Testis (tissue), 3 donors: ENCODE measurements around the gene TMPO. TPM values are rescaled to one million over a fixed set of nuclear protein-coding genes. Genes with fewer than 3 reads are reported as not detected.
"Not testable (repeated sequence)": the region's sequence is repeated elsewhere in the genome, so short reads cannot be mapped to it uniquely, and the experiment has no call there.

Experiments
- DNase-seq: peaks from one replicate; pipeline ENCODE4 v3.0.0-alpha.2; 2019
- H3K27ac ChIP-seq, 2 donors: fragments of 200-600 bp; sonication (generic); one replicate each; pipeline ENCODE4 v1.5.1; 2019
- H3K27me3 ChIP-seq: fragments of 200-600 bp; sonication (generic); one replicate; pipeline ENCODE4 v1.5.1; 2019
- H3K36me3 ChIP-seq: fragments of 200-600 bp; sonication (generic); one replicate; pipeline ENCODE4 v1.5.1; 2017; ENCODE audit warnings: low read depth; ENCODE audit errors: missing control alignments
- H3K4me1 ChIP-seq: fragments of 200-600 bp; sonication (generic); one replicate; pipeline ENCODE4 v1.5.1; 2019
- H3K4me3 ChIP-seq, 2 donors: fragments of 200-600 bp; sonication (generic); one replicate each; pipeline ENCODE4 v1.5.1; 2017 to 2019
- H3K9me3 ChIP-seq: fragments of 200-600 bp; sonication (generic); one replicate; pipeline ENCODE4 v1.5.1; 2017
- POLR2A ChIP-seq: fragments of 450-650 bp; IDR thresholded peaks from one replicate; pipeline ENCODE4 v1.6.1; 2017; ENCODE audit warnings: antibody characterized with exemption, mild to moderate bottlenecking, moderate library complexity
- WGBS, 2 donors: methylation state at CpG; one replicate each; pipeline ENCODE4 v1.1.5; 2018; 5-methylcytosine and 5-hydroxymethylcytosine counted together
- intact Hi-C: fragments of 100-400 bp; cut with DNase I; formaldehyde crosslinking; loops from one replicate; pipeline ENCODE4 v1.15.1; 2023; ENCODE audit warnings: low total_unique reads
- polyA plus RNA-seq: library from polyadenylated mRNA; stranded (reverse); fragments of 350-450 nt; fragmentation: Illumina TruSeq; extraction: RNeasy Lipid Tissue Mini Kit (QIAGEN cat#74804); gene quantifications from one replicate; pipeline ENCODE4 v1.2.3, GENCODE V29; 2014; ENCODE audit warnings: low read depth, low replicate concordance; ENCODE audit not compliant: insufficient read depth
- small RNA-seq, 2 donors: library from RNA; depleted of rRNA; stranded (forward); fragments of <200 nt; gene quantifications; one replicate each; pipeline ENCODE3, GENCODE V24; 2016
- total RNA-seq, 2 donors: library from RNA; depleted of rRNA; stranded (reverse); fragments of >200 nt; gene quantifications; one replicate each; pipeline ENCODE4 v1.2.3, GENCODE V29; 2016
- TF ChIP-seq, protein P1 (sequence below), 3 experiments: fragments of 450-650 bp in 2 of 3; fragments of 200-600 bp in 1 of 3; sonication (generic) in 1 of 3; IDR thresholded peaks; one replicate each; pipeline ENCODE4 v1.5.1; 2016 to 2019; ENCODE audit warnings: antibody characterized with exemption in 3 of 3, mild to moderate bottlenecking in 2 of 3, moderate library complexity in 1 of 3

TMPO gene
- total and polyA plus RNA-seq, 3 donors from 2014 or later: 61.3 to 77.1 (median 76.5) TPM

DNA sequence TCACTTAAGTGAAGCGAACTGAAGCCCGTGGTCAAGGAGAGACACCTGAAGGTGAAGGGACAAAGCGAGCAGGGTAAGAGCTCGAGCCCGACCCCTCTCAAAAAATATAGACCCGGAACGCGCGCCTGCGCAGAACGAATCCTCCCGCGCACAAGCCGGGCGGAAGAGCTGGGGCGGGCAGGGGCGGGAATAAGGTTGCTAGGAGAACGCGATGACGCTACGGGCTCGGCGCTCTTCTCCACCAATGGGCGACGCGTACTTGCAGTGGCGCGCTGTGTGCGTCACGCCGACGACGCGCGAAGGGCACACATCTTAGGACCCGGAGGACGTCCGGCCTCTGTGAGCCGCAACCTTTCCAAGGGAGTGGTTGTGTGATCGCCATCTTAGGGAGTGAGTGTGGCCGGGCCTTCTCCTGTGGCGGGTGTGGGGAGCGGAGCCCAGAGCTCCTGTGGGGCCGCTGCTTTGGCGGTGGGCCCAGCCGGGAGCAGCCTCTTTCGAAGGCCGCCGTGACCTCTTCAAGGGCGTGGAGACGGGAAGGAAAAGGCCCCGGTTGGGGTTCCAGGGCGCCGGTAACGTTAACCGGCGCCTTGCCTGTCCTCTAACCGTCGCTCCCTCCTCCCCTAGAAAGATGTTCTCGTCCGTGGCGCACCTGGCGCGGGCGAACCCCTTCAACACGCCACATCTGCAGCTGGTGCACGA lies 78.1 kb downstream of the TMPO start, which contains the start of gene SLC25A3:
TSS of gene SLC25A3 (plus strand) at position 336 of the 699 bp plus-strand sequence. CDS start at position 629, 293 bp downstream.
- Histone ChIP-seq H3K4me1 (peaks cover 9% of the 10 kb centered on the region), H3K9me3 (no peaks in the 10 kb centered on the region), H3K27ac (peak within 1 kb of the TSS; percentile 98 to 99), H3K4me3 (peak within 1 kb of the TSS; percentile 96 to 99), H3K36me3 (no peaks in the 10 kb centered on the region), H3K27me3 (no peaks in the 10 kb centered on the region)
- DNase-seq: peak; percentile 99
- WGBS, 2 donors: 0% methylated on average over 36 to 56 of the region's 67 CpGs
- intact Hi-C loops: loop anchor here (2.0 kb wide), 1 partner anchor 51 kb away; the partner anchor contains the start of genes APAF1 and IKBIP
- peak; percentile 85 for TF ChIP-seq POLR2A
- TF ChIP-seq, protein P1, sequence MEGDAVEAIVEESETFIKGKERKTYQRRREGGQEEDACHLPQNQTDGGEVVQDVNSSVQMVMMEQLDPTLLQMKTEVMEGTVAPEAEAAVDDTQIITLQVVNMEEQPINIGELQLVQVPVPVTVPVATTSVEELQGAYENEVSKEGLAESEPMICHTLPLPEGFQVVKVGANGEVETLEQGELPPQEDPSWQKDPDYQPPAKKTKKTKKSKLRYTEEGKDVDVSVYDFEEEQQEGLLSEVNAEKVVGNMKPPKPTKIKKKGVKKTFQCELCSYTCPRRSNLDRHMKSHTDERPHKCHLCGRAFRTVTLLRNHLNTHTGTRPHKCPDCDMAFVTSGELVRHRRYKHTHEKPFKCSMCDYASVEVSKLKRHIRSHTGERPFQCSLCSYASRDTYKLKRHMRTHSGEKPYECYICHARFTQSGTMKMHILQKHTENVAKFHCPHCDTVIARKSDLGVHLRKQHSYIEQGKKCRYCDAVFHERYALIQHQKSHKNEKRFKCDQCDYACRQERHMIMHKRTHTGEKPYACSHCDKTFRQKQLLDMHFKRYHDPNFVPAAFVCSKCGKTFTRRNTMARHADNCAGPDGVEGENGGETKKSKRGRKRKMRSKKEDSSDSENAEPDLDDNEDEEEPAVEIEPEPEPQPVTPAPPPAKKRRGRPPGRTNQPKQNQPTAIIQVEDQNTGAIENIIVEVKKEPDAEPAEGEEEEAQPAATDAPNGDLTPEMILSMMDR (IDR thresholded peaks at IDR 0.05): no peak

DNA sequence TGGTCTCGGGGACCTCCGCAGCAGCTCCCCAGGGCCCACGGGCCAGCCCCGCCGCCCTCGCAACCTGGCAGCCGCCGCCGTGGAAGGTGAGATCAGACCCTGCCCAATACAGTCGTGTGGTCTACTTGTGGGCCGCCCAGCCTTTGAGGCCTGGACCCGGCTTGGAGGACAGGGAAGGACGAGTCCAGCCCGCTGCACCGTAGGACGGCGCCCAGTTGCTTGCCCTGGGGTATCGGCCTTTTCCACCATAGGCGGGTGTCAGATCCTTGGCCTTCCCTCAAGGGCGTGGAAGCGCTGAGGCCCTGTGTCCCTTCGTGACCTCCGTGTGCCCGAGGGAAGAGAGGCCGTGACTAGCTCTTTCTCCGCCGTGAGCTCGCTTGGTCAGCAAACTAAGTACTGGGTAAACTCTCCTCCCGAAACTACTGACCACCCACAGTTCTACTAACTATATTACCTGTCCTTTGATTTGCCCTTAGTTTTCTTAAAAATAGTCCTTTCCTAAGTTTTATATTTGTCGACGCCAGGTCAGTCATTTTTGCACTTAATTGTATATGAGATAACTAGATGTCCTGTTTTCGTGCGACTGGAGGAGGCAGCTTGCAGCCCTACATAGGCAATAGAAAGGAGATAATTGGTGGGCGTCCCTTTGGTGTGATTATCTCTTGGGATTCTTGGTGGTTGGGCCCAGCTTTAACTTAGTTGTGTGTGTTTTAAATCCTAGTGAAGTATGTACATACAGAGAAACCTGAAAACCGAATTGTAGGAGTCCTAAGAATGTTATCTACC lies 78.9 kb downstream of the TMPO start:
- no peaks in the 10 kb centered on the region for H3K36me3 ChIP-seq
- H3K4me3 ChIP-seq: peak overlapping the region; percentile 96 to 99
- 0% methylated on average over 15 to 18 of the region's 35 CpGs for WGBS, 2 donors
- H3K27me3 ChIP-seq: no peaks in the 10 kb centered on the region
- H3K4me1 ChIP-seq: peaks cover 9% of the 10 kb centered on the region
- TF ChIP-seq POLR2A: no peak
- TF ChIP-seq, protein P1 (IDR thresholded peaks at IDR 0.05): no peak
- peak; percentile 28 for DNase-seq
- no peaks in the 10 kb centered on the region for H3K9me3 ChIP-seq
- intact Hi-C loops: no loop called here
- peak overlapping the region; percentile 98 to 99 for H3K27ac ChIP-seq

GRCh38 chr12:98595243-98595988 lies 80.0 kb downstream of the TMPO start:
- no peak for TF ChIP-seq POLR2A
- TF ChIP-seq, protein P1 (IDR thresholded peaks at IDR 0.05): no peak
- 56 to 66% methylated on average over 3 of the region's 3 CpGs for WGBS, 2 donors
- Histone ChIP-seq H3K4me3 (peak overlapping the region in 1 of 2 donors; percentile 99), H3K9me3 (no peaks in the 10 kb centered on the region), H3K27me3 (no peaks in the 10 kb centered on the region), H3K4me1 (peaks cover 9% of the 10 kb centered on the region), H3K36me3 (no peaks in the 10 kb centered on the region), H3K27ac (peak overlapping the region; percentile 98 to 99)
- DNase-seq: no peak
- intact Hi-C loops: no loop called here

DNA sequence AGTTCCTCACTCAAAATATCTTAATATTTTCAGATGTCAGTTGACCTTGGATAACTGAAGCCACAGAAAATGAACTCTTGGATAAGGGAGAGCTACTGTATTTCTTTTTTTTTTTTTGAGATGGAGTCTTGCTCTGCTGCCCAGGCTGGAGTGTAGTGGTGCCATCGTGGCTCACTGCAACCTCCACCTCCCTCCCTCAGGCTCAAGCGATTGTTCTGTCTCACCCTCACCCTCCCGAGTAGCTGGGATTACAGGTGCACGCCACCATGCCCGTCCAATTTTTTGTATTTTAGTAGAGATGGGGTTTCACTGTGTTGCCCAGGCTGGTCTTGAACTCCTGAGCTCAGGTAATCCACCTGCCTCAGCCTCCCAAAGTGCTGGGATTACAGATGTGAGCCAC lies 81.9 kb downstream of the TMPO start:
- H3K4me1 ChIP-seq, H3K4me3 ChIP-seq, H3K9me3 ChIP-seq, H3K27ac ChIP-seq, H3K36me3 ChIP-seq, DNase-seq, intact Hi-C loops, H3K27me3 ChIP-seq: not testable (repeated sequence)
- 83 to 85% methylated on average over 5 of the region's 5 CpGs for WGBS, 2 donors

Small RNA genes within 50 kb of the gene (small RNA-seq; reads per million reads assigned to genes)
- 39.1 to 45.7 reads per million in 2 donors for gene SNORA53

Other genes with a start within 250 kb of the TMPO start
- 100 to 1,000 TPM; 202 to 273 TPM for gene SLC25A3, start 78.1 kb downstream of the TMPO start, total RNA-seq
- gene SLC25A3, start 78.1 kb downstream of the TMPO start, polyA plus RNA-seq: 251 TPM
- 1 to 10 TPM; 7.4 to 7.7 TPM for gene IKBIP, start 129.2 kb downstream of the TMPO start, total RNA-seq
- gene IKBIP, start 129.2 kb downstream of the TMPO start, polyA plus RNA-seq: 3.7 TPM
- gene APAF1, start 129.7 kb downstream of the TMPO start, total RNA-seq: 10 to 100 TPM; 10.6 to 11.1 TPM
- 5.8 TPM for gene APAF1, start 129.7 kb downstream of the TMPO start, polyA plus RNA-seq